Calu3 (cell line): ENCODE measurements around the gene TTC34. TPM values are rescaled to one million over a fixed set of nuclear protein-coding genes. Genes with fewer than 3 reads are reported as not detected.

Experiments
- BruUV-seq: library from RNA; stranded (reverse); fragments of 400-500 nt; replicated peaks from 2 replicates; lab custom pipeline; 2021; lab: Mats Ljungman, UMichigan
- CTCF ChIA-PET: fragments of 300-600 bp; sonication (Branson Sonifier 250); formaldehyde crosslinking; loops from one replicate; lab custom pipeline; 2022; ENCODE audit warnings: antibody characterized with exemption; lab: Charles Lee
- DNase-seq: peaks from one replicate; pipeline ENCODE4 v3.0.0; 2022
- H3K27ac Mint-ChIP-seq: one replicate; pipeline ENCODE4 v1.8.0; 2022; ENCODE audit warnings: mixed read lengths; ENCODE audit not compliant: unreplicated experiment
- H3K27me3 Mint-ChIP-seq: one replicate; pipeline ENCODE4 v1.8.0; 2022; ENCODE audit warnings: mixed read lengths; ENCODE audit not compliant: unreplicated experiment
- H3K36me3 Mint-ChIP-seq: one replicate; pipeline ENCODE4 v1.8.0; 2022; ENCODE audit warnings: mild to moderate bottlenecking, moderate library complexity, mixed read lengths; ENCODE audit not compliant: insufficient read depth, unreplicated experiment
- H3K4me1 Mint-ChIP-seq: one replicate; pipeline ENCODE4 v1.8.0; 2022; ENCODE audit warnings: mild to moderate bottlenecking, low read depth, mixed read lengths; ENCODE audit not compliant: unreplicated experiment
- H3K4me3 Mint-ChIP-seq: one replicate; pipeline ENCODE4 v1.8.0; 2022; ENCODE audit warnings: mild to moderate bottlenecking, low read depth, moderate library complexity, mixed read lengths; ENCODE audit not compliant: unreplicated experiment
- H3K9me3 Mint-ChIP-seq: one replicate; pipeline ENCODE4 v1.8.0; 2022; ENCODE audit warnings: low read depth, mixed read lengths; ENCODE audit not compliant: unreplicated experiment
- CTCF ChIP-seq: fragments of 200-600 bp; IDR thresholded peaks from one replicate; pipeline ENCODE4 v1.8.0; 2022; ENCODE audit warnings: antibody characterized with exemption; ENCODE audit not compliant: unreplicated experiment
- intact Hi-C: fragments of 100-400 bp; cut with micrococcal nuclease; formaldehyde crosslinking; loops from one replicate; pipeline ENCODE4 v1.10.0; 2022; ENCODE audit not compliant: unreplicated experiment
- total RNA-seq: library from RNA; stranded (reverse); gene quantifications from 2 replicates; pipeline ENCODE4 v1.2.3, GENCODE V29; 2022

TTC34 gene
- total RNA-seq, 1 experiment from 2014 or later = 1.3 TPM

GRCh38 chr1:2603521-2604155 lies 197.9 kb downstream of the TTC34 start:
- intact Hi-C loops = no loop called here
- TF ChIP-seq CTCF = no peak
- H3K36me3 Mint-ChIP-seq = peaks cover 3% of the 10 kb centered on the region
- no peaks in the 10 kb centered on the region for H3K9me3 Mint-ChIP-seq
- no peaks in the 10 kb centered on the region for H3K4me1 Mint-ChIP-seq
- DNase-seq = no peak
- CTCF ChIA-PET = interaction anchor here (0.6 kb wide), 1 partner anchor 32 kb away, joined by 3 read pairs; no protein-coding TSS in a partner anchor
- no TSS peak for BruUV-seq
- H3K27me3 Mint-ChIP-seq = peaks cover 26% of the 10 kb centered on the region
- H3K4me3 Mint-ChIP-seq = no peak overlapping the region
- H3K27ac Mint-ChIP-seq = no peak overlapping the region

GRCh38 chr1:2602866-2603520 lies 198.5 kb downstream of the TTC34 start:
- Mint-ChIP-seq H3K4me1 (peaks cover 1% of the 10 kb centered on the region), H3K36me3 (peaks cover 3% of the 10 kb centered on the region), H3K27ac (no peak overlapping the region), H3K27me3 (peaks cover 33% of the 10 kb centered on the region), H3K4me3 (no peak overlapping the region), H3K9me3 (no peaks in the 10 kb centered on the region)
- no TSS peak for BruUV-seq
- CTCF ChIA-PET = no interaction called here
- no peak for TF ChIP-seq CTCF
- DNase-seq = no peak
- intact Hi-C loops = no loop called here

- peaks cover 7% of the 10 kb centered on the region for H3K4me1 Mint-ChIP-seq
- H3K27me3 Mint-ChIP-seq = peaks cover 39% of the 10 kb centered on the region
- TF ChIP-seq CTCF = no peak
- H3K4me3 Mint-ChIP-seq = no peak overlapping the region
- H3K27ac Mint-ChIP-seq = no peak overlapping the region
- DNase-seq = no peak
- CTCF ChIA-PET = no interaction called here
- H3K9me3 Mint-ChIP-seq = no peaks in the 10 kb centered on the region
- BruUV-seq = no TSS peak
- H3K36me3 Mint-ChIP-seq = peaks cover 3% of the 10 kb centered on the region
- intact Hi-C loops = no loop called here
Observed at GRCh38 chr1:2602311-2602835, 199.1 kb downstream of the TTC34 start.

GRCh38 chr1:2601721-2602303 lies 199.7 kb downstream of the TTC34 start:
- CTCF ChIA-PET = no interaction called here
- no peak for TF ChIP-seq CTCF
- peaks cover 45% of the 10 kb centered on the region for H3K27me3 Mint-ChIP-seq
- intact Hi-C loops = no loop called here
- no peaks in the 10 kb centered on the region for H3K9me3 Mint-ChIP-seq
- H3K27ac Mint-ChIP-seq = no peak overlapping the region
- DNase-seq = no peak
- H3K36me3 Mint-ChIP-seq = peaks cover 3% of the 10 kb centered on the region
- BruUV-seq = no TSS peak
- no peak overlapping the region for H3K4me3 Mint-ChIP-seq
- peaks cover 9% of the 10 kb centered on the region for H3K4me1 Mint-ChIP-seq
